HG03469 (cell line): ENCODE data around the gene VLDLR.

Experiments
- ATAC-seq: cut with Tn5 transposase; IDR thresholded peaks from one replicate; pipeline ENCODE4 v1.9.1; 2021; ENCODE audit warnings: mild to moderate bottlenecking, moderate library complexity, moderate number of reproducible peaks; ENCODE audit not compliant: unreplicated experiment

Gene VLDLR

GRCh38 chr9:2662496-2662895, 40.9 kb downstream of the VLDLR start:
- ATAC-seq, result no peak

GRCh38 chr9:2663461-2664173, 42.0 kb downstream of the VLDLR start:
- ATAC-seq, result no peak

DNA sequence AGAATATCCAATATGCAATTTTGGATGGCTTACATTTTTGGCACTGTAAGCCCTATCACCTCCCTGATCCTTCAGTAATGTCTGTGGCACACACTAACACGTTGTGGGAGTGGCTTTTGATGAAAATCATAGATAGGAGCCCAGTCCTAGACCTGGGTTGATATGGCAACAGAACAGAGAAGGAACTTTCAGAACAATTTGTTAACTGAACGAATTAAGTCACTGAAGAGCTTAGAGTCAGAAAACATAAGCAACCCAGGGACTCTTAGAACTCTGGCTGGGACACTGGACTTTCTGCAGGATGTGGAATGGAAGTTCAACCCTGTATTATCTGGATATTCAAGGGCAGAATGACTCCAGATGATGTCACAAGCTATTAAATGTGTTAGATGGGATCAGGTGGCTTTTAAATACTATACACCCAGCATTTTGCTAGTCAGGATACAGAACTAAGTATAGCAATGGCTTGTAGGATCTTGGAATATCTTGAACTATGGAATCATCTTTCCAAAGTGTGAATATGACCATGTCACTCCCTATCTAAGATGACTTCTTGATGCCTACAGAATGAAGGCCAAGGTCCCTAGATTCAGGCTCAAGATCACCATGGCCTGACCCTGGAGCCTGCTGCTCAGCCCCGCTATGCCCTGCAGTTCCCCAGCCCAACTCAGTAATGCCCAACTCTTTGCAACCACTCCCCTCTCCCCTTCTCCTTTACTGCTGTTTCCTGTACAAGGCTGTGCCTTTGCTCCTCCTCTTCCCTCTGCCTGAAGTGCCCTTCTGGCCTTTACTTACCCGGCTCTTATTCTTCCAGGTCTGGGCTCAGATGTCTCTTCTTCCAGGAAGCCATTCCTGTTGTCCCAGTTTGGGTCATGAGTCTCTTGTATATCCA, 42.8 kb downstream of the VLDLR start:
- ATAC-seq, result no peak

DNA sequence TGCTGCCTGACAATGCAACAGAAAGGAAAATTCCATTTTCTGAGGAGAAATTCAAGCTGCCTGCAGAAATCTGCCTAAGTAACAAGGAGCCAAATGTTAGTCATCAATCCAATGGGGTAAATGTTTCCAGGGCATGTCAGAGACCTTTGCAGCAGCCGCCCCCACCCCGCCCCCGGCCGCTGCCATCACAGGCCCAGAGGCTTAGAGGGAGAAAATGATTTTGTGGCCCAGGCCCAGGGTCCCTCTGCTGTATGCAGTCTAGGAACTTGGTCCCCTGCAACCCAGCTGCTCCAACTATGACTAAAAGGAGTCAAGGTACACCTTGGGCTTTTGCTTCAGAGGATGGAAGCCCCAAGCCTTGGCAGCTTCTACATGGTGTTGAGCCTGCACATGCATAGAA, 45.0 kb downstream of the VLDLR start:
- ATAC-seq, result no peak

DNA sequence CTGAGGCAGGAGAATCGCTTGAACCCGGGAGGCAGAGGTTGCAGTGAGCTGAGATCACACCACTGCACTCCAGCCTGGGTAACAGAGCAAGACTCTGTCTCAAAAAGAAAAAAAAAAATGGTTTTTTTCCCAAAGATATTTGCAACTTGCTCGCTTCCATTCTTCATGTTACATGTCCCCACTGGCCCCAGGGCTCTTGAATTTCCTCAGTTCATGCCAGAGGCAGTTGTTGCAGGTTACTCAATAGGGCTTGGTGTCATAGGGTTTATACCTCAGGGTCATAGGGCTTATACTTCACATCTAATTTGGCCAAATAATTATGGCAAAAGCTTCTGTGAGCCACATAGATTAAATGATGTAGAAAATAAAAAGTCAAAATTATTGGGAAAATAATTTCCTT, 51.6 kb downstream of the VLDLR start:
- ATAC-seq, result no peak

DNA sequence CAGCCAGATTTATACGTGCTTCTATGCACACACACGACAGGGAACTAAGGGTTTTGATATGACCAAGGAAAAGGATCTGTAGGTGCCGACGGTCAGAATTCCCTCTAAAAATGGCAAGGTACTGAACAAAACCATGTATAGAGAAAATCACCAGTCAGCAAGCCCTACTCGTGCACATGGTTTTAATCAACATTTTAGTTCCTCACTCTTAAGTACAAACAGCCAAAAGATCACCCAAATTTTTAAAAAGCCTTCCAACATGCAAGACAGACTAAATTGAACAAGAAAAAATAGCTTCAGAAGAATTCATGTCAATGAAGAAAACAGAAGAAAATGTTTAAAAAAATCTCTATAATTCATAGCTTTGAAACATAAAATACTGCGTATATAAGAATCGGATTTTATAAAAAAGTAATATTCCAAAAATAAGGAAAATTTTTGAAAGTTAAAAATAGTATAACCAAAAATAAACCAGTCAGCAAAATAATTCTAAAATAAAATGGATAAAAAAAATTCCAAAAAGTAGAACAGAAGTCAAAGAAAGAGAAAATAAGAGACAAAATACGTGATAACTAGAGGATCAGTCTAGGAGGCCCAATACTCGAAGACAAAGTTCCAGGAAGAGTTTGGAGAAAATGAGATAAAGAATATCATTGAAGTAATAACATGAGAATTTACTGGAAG, 52.7 kb downstream of the VLDLR start:
- ATAC-seq, result no peak

GRCh38 chr9:2675834-2676233, 54.2 kb downstream of the VLDLR start:
- ATAC-seq, result no peak

- no peak for ATAC-seq
Measured at GRCh38 chr9:2676466-2676865, 54.9 kb downstream of the VLDLR start.

DNA sequence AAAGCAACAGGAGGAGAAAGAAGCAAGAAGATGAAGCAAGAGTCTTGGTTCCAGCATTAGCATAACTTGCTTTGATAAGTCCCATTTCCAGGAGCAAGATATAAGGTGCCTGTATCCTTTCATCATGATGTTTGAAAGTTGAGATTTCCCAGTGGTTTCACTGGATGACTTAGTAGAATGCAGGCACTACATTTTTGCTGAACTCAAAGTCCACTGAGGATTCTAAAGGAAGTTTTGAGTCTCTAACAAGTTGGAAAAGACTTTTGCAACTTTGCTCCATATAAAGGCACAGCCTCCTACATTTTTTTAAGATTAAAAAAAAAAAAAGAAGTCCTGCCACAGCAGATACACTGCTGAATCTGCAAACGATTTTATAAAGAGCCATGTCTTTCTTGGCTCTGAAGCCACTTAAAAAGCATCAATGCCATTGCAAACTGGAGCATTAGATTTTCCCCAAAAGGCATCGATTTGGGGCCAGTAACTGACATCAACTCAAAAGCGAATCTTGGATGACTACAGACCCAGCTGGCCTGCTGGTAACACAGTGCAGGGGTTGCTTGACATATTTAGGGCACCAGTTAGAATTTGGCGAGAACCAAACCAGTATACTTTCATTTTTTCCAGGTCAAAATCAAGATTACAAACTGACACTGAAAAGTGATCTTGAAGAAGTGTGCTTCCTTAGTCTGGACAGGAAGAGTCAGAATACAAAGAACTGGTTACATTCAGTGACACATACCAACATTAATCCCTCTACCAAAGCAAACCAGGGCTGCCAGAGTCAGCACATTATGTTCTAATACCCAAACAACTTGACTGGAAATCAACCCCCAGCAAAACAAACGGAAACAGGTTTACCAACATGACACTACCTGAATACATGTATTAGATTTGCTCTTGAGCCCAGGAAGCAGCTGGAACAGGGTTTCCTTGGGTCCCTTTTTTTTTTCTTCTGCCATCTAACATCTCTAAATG, 56.6 kb downstream of the VLDLR start:
- no peak for ATAC-seq

- ATAC-seq, result no peak
Measured at GRCh38 chr9:2679011-2679410, 57.4 kb downstream of the VLDLR start.

DNA sequence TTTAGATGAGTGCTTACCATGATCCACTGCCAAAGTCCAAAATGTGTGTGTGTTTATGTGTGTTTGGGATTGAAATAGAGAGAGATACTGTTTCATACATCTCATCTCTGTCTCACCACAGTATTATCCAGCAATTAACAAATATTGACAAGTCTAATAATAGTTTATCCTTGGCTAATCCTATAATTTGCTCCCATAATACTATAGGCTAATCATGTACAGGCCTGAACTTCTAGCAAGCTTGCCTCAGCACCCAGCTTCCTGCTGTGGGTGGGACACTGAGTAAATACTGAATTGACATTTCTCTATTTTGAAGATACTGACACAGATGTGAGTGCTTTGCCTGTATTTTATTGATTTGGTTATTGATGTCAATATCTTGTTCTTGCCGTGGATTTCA, 60.4 kb downstream of the VLDLR start:
- ATAC-seq, result no peak

DNA sequence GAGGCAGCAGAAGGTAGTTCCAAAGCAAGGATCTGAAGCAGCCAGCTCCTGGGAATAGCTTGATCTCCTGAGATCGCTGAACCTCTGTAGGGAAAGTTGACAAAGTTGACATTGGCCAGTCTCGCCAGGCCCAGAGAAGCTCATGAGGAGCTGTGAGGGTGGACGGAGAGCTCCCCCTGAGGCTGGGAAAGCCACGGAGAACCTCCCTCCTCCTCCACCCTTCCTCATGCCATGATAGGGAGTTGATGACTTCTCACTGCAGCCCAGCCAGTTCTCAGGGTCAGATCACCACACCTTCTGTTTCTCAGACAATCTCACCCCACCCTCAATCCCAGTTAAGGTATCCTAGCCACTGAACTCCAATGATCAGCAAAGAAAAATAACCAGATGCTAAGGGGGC, 65.3 kb downstream of the VLDLR start:
- no peak for ATAC-seq

DNA sequence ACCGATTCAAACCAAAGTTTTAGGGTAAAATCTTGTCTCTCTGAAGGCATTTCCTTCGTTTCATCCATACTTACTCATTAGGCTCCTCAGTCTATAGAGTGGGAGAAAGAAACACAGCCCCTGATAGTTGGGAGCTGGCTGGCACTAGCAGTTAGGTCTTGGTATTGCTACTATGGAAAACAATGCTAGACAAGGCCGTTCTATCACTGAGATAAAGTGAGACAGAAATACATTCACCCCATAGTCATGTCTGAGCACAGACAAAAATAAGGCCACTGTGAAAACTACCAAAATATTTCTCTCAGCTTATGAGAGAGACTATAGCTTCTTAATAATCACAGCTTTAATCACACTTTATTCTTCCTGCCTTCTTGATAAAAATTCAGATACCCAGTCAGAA, 67.0 kb downstream of the VLDLR start:
- no peak for ATAC-seq

DNA sequence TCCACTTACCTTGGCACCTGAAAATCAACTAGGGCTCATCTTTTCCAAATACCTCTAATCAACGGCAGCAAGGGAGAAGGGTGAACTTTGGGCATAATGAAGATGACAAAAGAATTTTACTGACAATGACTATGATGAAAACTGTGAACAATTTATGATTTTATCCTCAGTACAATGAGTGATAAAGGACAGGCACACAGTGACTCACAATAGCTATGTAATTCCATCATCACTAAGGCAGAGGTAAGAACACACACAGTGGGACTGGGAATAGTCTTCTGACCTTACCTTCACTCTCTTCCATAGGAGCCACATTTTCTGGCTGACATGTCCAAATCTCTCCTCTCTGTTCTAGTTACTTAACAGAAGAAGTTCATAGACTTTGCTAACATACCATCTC, 69.6 kb downstream of the VLDLR start:
- ATAC-seq, result no peak

GRCh38 chr9:2691626-2692025, 70.0 kb downstream of the VLDLR start:
- no peak for ATAC-seq

GRCh38 chr9:2693056-2693455, 71.5 kb downstream of the VLDLR start:
- ATAC-seq, result no peak

DNA sequence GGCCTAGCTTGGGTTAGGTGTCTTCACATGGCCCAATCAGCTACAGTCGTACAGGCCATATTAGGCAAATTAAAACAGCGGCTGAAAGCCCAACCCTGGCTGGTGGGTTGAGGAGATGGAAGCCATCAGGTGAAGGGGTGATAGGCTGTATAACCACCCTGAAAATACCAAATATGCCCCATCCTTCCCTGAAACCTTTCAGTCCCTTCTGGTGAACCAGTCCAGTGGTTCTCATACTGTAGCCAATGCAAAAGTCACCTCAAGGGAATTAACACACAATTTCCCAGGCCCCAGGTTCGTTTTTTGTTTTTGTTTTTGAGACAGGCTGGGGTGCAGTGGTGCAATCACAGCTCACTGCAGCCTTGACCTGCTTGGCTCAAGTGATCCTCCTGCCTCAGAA, 75.9 kb downstream of the VLDLR start:
- peak; percentile 65 for ATAC-seq

- ATAC-seq, result no peak
Measured at GRCh38 chr9:2700398-2700797, 78.8 kb downstream of the VLDLR start.

DNA sequence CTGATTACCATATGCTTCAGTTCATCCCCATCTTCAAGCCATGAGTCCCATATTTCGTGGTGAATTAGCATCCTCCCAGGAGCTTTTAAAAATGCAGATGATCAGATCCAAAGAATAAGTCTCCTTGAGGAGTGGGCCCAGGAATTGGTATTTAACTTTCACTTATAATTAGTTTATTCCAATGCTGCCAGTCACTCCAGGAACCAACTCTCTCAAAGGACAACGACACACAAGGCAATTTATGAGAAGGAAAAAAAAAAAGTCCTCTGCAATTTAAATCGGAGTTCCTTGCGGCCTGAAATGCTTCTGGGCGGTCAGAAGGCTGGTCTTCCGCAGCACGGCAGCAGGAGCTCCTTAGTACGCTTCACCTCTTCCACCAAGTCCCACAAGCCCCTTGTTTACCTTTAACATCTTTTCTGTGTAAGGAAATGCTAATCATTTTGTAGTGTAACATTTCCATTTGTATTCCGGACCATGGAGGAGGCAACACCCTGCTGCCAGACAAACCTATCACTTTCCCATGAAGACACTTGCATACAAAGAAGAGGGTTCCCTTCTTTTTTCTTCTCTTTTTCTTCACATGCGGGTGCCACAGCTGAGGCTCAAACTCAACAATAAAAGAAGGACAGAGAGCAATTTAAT, 79.4 kb downstream of the VLDLR start:
- no peak for ATAC-seq

GRCh38 chr9:2704504-2704903, 82.9 kb downstream of the VLDLR start:
- ATAC-seq, result no peak
